ENCODE data around the gene DNAJC12. TPM values are rescaled to one million over a fixed set of nuclear protein-coding genes. Genes with fewer than 3 reads are reported as not detected.

DNAJC12 gene
- total RNA-seq, 3 donors from 2014 or later = 0.96 to 49.8 (median 19.0) TPM

DNA sequence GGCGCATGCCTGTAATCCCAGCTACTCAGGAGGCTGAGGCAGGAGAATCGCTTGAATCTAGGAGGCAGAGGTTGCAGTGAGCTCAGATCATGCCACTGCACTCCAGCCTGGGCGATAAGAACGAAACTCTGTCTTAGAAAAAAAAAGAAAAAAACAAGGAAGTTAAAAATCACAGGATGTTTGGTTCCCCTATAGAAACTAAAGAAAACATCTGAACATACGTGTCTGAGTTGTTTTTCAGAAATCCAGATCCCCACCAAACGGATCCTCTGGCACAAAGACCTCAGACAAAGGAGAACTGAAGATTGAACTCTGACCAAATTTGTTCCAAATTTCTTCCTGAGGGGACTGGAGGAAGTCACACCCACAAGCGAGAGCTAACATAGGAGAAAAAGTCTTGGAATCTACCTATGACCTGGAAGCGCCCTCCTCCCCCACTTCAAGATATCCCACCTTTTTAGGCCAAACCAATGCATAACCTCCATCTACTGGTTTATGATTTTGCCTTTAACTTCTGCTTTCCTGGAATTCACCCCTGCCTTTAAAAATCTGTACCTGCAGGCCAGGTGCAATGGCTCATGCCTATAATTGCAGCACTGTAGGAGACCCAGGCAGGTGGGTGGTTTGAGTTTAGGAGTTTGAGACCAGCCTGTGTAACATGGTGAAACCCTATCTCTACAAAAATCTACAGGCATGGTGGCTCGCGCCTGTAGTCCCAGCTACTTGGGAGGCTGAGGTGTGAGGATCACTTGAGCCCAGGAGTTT is 26.8 kb upstream of the DNAJC12 start:
- Histone ChIP-seq H3K27me3 (no peaks in the 10 kb centered on the region), H3K9me3 (no peaks in the 10 kb centered on the region), H3K27ac (no peak overlapping the region), H3K36me3 (no peaks in the 10 kb centered on the region), H3K4me3 (no peak overlapping the region), H3K4me1 (no peaks in the 10 kb centered on the region)
- intact Hi-C loops (cut with DNase I; ENCODE audit: low total_unique reads) = no loop called here
- DNase-seq (ENCODE audit: low spot score in 2 of 2) = no peak
- TF ChIP-seq POLR2AphosphoS5 (IDR thresholded peaks at IDR 0.05) (no peak), POLR2A (IDR thresholded peaks at IDR 0.05) (no peak)
- TF ChIP-seq, protein P1, sequence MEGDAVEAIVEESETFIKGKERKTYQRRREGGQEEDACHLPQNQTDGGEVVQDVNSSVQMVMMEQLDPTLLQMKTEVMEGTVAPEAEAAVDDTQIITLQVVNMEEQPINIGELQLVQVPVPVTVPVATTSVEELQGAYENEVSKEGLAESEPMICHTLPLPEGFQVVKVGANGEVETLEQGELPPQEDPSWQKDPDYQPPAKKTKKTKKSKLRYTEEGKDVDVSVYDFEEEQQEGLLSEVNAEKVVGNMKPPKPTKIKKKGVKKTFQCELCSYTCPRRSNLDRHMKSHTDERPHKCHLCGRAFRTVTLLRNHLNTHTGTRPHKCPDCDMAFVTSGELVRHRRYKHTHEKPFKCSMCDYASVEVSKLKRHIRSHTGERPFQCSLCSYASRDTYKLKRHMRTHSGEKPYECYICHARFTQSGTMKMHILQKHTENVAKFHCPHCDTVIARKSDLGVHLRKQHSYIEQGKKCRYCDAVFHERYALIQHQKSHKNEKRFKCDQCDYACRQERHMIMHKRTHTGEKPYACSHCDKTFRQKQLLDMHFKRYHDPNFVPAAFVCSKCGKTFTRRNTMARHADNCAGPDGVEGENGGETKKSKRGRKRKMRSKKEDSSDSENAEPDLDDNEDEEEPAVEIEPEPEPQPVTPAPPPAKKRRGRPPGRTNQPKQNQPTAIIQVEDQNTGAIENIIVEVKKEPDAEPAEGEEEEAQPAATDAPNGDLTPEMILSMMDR (IDR thresholded peaks at IDR 0.05) = no peak

DNA sequence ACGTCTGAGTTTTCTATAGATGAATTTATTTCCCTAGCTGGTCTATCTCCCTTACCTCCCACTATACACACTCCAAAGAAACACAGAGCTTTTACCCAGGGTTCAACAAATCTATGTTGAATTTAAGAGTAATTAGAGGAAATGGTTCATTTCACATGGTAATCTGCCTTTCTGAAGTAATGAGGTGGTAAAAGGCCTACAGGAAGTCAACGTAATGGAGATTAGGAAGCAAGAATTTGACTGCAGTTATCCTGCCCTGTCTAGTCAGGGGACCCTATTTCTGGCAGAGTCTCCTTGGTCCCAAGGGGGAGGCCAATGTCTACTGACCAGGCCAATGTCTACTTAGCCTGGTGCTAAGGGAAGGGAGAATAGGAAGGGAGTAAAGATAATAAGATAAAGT is 25.1 kb upstream of the DNAJC12 start:
- Histone ChIP-seq H3K27me3 (no peaks in the 10 kb centered on the region), H3K36me3 (no peaks in the 10 kb centered on the region), H3K27ac (no peak overlapping the region), H3K4me1 (no peaks in the 10 kb centered on the region), H3K4me3 (no peak overlapping the region), H3K9me3 (no peaks in the 10 kb centered on the region)
- no peak for DNase-seq (ENCODE audit: low spot score in 2 of 2)
- intact Hi-C loops (cut with DNase I; ENCODE audit: low total_unique reads) = no loop called here
- no peak for TF ChIP-seq POLR2AphosphoS5 (IDR thresholded peaks at IDR 0.05)

DNA sequence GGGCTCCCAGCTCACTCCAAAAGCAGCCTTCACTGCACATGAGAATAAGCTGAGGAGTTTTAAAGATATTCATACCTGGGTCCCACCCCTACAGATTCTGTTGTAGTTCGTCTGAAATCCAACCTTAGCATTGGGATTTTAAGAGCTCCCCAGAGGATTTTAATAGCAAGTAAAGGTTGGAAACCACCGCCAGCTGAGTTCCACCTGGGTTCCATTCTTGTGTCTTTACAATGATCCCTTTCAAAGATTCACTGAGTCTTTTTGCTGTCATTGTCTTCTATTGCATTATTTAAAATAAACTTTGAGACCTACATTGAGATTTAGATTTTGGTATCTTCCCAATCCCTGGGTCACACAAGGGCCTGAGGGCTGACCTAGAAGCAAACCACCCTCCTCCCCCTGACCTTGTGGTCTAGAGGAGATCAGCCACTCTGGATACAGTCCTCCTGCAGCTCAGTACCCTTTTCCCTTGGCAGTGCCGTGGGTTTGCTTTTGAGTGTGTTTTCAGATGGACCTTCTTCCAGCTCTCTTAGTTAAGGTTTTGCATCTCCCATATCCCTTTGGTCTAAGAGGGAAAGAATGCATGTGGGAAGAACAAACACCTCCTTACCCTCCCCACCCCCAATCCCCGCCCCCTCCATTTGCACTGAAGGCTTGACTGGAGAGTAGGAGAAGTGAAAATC is 23.9 kb upstream of the DNAJC12 start:
- Histone ChIP-seq H3K4me1 (no peaks in the 10 kb centered on the region), H3K36me3 (no peaks in the 10 kb centered on the region), H3K9me3 (no peaks in the 10 kb centered on the region), H3K4me3 (no peak overlapping the region), H3K27me3 (no peaks in the 10 kb centered on the region), H3K27ac (no peak overlapping the region)
- DNase-seq (ENCODE audit: low spot score in 2 of 2) = no peak
- TF ChIP-seq POLR2A (IDR thresholded peaks at IDR 0.05) = no peak
- no peak for TF ChIP-seq POLR2AphosphoS5 (IDR thresholded peaks at IDR 0.05)
- TF ChIP-seq, protein P1 (IDR thresholded peaks at IDR 0.05) = no peak
- intact Hi-C loops (cut with DNase I; ENCODE audit: low total_unique reads) = no loop called here

DNA sequence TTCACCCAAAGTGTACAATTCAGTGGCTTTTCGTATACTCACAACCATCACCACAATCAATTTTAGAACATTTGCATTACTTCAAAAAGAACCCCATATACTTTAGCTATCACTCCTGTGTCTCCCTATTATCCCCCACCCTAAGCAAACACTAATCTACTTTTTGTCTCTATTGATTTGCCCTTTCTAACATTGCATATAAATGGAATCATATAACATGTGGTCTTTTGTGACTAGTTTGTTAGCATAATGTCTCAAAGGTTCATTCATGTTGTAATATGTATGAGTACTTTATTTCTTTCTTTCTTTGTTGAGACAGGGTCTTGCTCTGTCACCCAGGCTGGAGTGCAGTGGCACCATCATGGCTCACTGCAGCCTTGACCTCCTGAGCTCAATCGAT is 21.0 kb upstream of the DNAJC12 start:
- intact Hi-C loops (cut with DNase I; ENCODE audit: low total_unique reads) = no loop called here
- no peaks in the 10 kb centered on the region for H3K36me3 ChIP-seq
- no peaks in the 10 kb centered on the region for H3K4me1 ChIP-seq
- DNase-seq (ENCODE audit: low spot score in 2 of 2) = no peak
- no peak overlapping the region for H3K4me3 ChIP-seq
- no peak overlapping the region for H3K27ac ChIP-seq
- H3K27me3 ChIP-seq = no peaks in the 10 kb centered on the region
- TF ChIP-seq POLR2AphosphoS5 (IDR thresholded peaks at IDR 0.05) = no peak
- TF ChIP-seq POLR2A (IDR thresholded peaks at IDR 0.05) = no peak
- TF ChIP-seq, protein P1 (IDR thresholded peaks at IDR 0.05) = no peak
- H3K9me3 ChIP-seq = no peaks in the 10 kb centered on the region

DNA sequence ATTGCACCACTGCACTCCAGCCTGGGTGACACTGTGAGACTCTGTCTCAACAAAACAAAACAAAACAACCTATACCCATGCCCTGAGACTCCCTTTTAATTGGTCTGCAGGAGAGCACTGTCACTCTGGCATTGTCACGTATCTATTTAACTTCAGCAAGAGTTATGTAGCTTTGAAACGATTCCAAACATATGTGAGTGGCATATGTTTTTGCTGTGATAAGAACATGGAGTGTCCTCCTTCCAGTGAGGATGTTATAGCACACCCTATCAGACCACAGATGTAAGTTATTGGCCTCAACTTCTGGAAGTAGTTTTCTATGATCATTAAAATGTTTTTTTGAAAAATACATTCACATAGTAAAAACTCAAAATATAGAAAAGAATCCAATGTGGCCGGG is 15.5 kb upstream of the DNAJC12 start:
- TF ChIP-seq POLR2A (IDR thresholded peaks at IDR 0.05) = no peak
- Histone ChIP-seq H3K9me3 (no peaks in the 10 kb centered on the region), H3K4me3 (no peak overlapping the region), H3K4me1 (no peaks in the 10 kb centered on the region), H3K27me3 (no peaks in the 10 kb centered on the region), H3K27ac (no peak overlapping the region), H3K36me3 (no peaks in the 10 kb centered on the region)
- intact Hi-C loops (cut with DNase I; ENCODE audit: low total_unique reads) = no loop called here
- no peak for DNase-seq (ENCODE audit: low spot score in 2 of 2)

DNA sequence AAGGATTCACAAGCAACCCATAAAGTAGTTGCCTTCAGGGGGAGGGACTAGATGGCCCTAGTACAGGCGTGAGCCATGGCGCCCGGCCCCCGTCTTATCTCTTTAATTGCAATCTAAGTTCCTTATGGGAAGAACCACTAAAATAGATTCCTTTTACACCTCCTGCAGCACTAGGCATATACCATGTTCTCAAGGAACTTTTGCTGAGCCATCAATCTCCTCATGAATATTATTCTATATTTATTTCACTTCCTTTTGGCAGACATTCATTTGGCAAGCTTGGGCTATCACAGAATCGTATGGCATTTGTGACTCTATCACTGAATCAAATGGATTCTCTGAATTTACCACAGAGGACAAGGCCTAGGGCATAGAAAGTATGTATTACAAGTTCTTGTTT is 14.8 kb upstream of the DNAJC12 start:
- intact Hi-C loops (cut with DNase I; ENCODE audit: low total_unique reads) = no loop called here
- DNase-seq (ENCODE audit: low spot score in 2 of 2) = no peak
- TF ChIP-seq POLR2A (IDR thresholded peaks at IDR 0.05) (no peak), POLR2AphosphoS5 (IDR thresholded peaks at IDR 0.05) (no peak)
- TF ChIP-seq, protein P1 (IDR thresholded peaks at IDR 0.05) = no peak
- H3K27me3 ChIP-seq = no peaks in the 10 kb centered on the region
- H3K36me3 ChIP-seq = no peaks in the 10 kb centered on the region
- H3K9me3 ChIP-seq = no peaks in the 10 kb centered on the region
- no peak overlapping the region for H3K27ac ChIP-seq
- no peaks in the 10 kb centered on the region for H3K4me1 ChIP-seq
- no peak overlapping the region for H3K4me3 ChIP-seq
